Astrocyte of the spinal cord (primary cell): ENCODE results near the gene VMO1.

Source experiments
- DNase-seq: peaks from one replicate; pipeline ENCODE4 v3.0.0; 2011; ENCODE audit warnings: low read depth, low spot score
- H3K4me3 ChIP-seq: 2 replicates; pipeline ENCODE4 v1.5.1; 2011; ENCODE audit warnings: low read depth, mild to moderate bottlenecking, low read length, moderate library complexity
- in situ Hi-C: cut with HindIII; loops from 2 replicates; pipeline ENCODE4 v1.10.0; 2017; ENCODE audit warnings: low sequenced_read_pairs
- TF ChIP-seq, protein P1 (sequence below): IDR thresholded peaks from 2 replicates; pipeline ENCODE4 v1.5.1; 2012; ENCODE audit warnings: low read depth, mild to moderate bottlenecking, low read length, inconsistent platforms

VMO1 gene

DNA sequence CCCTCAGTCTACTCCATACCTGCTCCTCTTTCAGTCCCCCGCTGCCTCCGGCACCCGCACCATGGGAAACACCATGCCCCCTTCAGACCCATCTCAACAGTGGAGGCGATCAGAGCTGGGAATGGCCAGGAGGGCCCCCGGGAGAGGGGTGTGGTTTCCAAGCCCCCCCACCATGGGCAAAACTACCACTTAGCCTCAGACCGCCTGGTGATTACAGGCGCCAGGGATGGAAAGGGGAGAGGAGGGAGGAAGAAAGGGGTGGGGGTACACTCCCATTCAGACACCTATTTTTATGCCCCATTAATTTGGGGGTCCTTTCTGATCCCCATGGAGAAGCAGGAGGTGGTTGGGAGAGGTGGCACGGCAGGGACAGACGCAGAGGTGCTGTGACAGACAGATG is 16.1 kb upstream of the VMO1 start, which contains the start of gene C17orf114:
C17orf114 (minus strand) TSS at position 101 of the 400 bp plus-strand sequence.
- H3K4me3 ChIP-seq: no peak within 1 kb of the TSS
- TF ChIP-seq, protein P1, sequence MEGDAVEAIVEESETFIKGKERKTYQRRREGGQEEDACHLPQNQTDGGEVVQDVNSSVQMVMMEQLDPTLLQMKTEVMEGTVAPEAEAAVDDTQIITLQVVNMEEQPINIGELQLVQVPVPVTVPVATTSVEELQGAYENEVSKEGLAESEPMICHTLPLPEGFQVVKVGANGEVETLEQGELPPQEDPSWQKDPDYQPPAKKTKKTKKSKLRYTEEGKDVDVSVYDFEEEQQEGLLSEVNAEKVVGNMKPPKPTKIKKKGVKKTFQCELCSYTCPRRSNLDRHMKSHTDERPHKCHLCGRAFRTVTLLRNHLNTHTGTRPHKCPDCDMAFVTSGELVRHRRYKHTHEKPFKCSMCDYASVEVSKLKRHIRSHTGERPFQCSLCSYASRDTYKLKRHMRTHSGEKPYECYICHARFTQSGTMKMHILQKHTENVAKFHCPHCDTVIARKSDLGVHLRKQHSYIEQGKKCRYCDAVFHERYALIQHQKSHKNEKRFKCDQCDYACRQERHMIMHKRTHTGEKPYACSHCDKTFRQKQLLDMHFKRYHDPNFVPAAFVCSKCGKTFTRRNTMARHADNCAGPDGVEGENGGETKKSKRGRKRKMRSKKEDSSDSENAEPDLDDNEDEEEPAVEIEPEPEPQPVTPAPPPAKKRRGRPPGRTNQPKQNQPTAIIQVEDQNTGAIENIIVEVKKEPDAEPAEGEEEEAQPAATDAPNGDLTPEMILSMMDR: no peak
- no peak for DNase-seq
- in situ Hi-C loops: no loop called here

DNA sequence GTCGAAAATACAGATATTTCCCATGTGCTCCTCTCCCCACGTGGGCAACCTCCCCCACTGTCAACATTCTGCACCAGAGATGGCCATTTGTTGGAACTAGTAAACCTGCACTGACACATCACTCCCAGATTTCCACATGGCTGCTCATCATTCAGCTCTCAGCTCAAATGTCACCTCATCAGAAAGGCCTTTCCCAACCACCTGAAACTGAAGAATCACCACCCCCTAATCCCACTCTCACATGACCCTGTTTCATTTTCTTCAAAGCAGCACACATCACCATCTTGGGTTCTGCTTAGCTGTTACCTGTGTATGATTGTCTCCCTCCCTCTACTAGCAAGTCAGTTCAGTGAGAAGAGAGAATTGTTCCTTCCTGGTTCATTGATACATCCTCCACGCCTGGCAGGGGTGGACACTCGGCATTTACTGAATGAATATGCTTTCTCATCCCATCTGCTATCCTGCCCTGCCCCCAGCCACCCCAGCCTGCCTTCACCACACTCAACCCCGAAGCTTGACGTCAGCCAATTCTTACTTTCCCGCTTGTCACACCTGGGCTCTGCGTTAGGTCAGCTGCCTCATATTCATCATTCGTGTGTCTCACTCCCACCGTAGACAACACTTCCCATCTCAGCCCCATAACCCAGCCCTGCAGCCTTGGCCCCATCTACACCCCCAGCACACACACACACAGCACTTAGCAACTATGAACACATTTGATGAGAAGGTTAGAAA is 14.5 kb upstream of the VMO1 start:
- TF ChIP-seq, protein P1: no peak
- DNase-seq: no peak
- in situ Hi-C loops: no loop called here
- H3K4me3 ChIP-seq: no peak overlapping the region

DNA sequence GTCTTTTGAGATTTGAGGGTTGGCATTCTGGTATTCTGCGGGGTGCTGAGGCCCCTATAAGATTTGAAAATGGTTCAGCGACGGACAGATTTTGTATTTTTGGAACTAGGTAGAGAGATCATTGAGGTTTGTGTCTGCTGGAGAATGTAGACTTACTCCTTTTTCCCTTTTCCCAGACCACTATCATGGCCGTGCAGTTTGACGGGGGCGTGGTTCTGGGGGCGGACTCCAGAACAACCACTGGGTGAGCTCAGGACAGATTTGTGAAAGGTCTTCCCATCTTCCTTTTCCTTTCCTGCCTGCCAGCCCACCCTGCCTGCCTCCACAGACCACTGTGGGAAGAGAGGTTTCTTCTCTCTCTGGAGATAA is 10.4 kb upstream of the VMO1 start:
- in situ Hi-C loops: no loop called here
- DNase-seq: peak; percentile 48

DNA sequence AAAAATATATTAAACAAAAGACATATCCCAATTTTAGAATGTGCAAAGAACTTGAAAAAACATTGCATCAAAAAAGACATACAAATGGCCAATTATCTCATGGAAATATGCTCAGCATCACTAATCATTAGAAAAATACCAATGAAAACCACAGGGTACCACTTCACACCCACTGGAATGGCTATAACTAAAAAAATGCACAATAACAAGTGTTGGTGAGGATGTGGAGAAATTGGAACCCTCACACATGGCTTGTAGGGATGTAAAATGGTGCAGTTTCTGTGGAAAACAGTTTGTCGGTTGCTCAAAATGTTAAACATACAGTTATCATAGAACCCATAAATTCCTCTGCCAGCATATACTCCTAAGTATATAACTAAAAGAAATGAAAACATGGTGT is 9.0 kb upstream of the VMO1 start:
- in situ Hi-C loops: no loop called here
- H3K4me3 ChIP-seq: no peak overlapping the region
- no peak for DNase-seq
- TF ChIP-seq, protein P1: no peak

More for the DNA sequence above, 10.4 kb upstream of the VMO1 start:
- TF ChIP-seq, protein P1: no peak
- peak overlapping the region; percentile 84 for H3K4me3 ChIP-seq

DNA sequence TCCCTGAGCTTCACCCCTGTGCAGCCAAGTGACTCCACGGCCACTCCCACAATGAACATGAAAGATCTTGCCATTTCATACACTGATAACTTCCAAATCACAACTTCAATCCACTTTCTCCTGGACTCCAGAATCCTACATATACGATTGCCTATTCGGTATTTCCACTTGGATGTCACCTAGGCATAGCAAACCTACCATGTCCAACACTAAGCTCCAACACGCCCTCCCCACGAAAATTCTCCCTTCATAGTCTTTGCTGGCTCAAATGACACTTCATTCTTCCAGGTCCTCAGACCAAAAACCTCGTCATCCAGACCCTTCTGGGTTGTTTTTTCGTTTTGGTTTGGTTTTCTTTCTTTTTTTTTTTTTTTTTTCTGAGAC is 4.5 kb upstream of the VMO1 start:
- TF ChIP-seq, protein P1: no peak
- peak overlapping the region; percentile 57 for H3K4me3 ChIP-seq
- no peak for DNase-seq
- in situ Hi-C loops: no loop called here

DNA sequence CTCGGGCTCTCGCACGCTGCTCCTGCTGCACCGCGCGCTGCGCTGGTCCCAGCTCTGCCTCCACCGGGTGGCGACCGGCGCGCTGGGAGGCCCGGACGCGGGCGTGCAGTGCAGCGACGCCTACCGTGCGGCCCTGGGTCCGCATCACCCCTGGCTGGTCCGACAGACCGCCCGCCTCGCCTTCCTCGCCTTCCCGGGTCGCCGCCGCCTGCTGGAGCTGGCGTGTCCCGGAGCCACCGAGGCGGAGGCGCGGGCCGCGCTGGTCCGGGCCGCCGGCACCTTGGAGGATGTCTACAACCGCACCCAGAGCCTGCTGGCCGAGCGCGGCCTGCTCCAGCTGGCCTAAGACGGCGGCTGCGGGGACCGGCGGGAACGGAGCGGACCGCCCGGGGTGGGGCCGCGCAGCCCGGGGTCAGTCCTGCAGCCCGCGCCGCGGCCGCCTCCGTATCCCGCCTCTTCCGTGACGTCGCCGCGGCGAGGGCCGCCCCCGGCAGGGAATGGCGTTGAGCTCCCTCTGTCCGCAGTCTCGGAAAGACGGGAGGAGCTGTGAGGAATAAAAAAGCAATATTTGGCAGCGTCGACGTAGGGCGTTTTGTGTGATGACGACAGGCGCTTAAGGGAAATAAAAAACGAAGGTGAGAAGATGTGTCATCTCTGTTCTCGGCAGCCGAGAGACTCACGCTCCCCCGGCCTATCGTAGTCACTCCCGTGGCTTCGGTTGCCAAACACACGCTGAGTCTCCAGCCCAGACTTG is 4.0 kb upstream of the VMO1 start:
- in situ Hi-C loops: no loop called here
- TF ChIP-seq, protein P1: peak; percentile 56
- H3K4me3 ChIP-seq: peak overlapping the region; percentile 57
- DNase-seq: peak; percentile 92
